Measurements from ENCODE around the gene PTPN13.

DNA sequence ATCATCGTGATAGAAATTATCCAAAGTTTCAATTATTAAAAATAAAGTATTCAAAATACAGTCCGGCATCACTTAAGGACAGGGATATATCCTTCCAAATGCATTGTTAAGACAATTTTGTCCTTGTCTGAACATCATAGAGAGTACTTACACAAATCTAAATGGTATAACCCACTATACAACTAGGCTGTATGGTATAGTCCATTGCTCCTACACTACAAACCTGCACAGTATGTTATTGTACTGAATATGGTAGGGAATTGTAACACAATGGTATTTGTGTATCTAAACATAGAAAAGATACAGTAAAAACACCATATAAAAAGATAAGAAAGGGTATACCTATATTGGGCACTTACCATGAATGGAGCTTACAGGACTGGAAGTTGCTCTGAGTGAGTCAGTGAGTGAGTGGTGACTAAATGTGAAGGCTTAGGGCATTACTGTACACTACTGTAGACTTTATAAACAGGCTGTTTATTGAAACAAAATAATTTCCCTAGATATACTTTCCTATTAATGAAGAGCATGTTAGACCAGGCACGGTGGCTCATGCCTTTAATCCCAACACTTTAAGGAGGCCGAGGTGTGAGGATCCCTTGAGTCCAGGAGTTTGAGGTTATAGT, 44.8 kb upstream of the PTPN13 start:
- TF ChIP-seq, protein P1, sequence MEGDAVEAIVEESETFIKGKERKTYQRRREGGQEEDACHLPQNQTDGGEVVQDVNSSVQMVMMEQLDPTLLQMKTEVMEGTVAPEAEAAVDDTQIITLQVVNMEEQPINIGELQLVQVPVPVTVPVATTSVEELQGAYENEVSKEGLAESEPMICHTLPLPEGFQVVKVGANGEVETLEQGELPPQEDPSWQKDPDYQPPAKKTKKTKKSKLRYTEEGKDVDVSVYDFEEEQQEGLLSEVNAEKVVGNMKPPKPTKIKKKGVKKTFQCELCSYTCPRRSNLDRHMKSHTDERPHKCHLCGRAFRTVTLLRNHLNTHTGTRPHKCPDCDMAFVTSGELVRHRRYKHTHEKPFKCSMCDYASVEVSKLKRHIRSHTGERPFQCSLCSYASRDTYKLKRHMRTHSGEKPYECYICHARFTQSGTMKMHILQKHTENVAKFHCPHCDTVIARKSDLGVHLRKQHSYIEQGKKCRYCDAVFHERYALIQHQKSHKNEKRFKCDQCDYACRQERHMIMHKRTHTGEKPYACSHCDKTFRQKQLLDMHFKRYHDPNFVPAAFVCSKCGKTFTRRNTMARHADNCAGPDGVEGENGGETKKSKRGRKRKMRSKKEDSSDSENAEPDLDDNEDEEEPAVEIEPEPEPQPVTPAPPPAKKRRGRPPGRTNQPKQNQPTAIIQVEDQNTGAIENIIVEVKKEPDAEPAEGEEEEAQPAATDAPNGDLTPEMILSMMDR (IDR thresholded peaks at IDR 0.05; ENCODE audit: low read depth, low read length, missing input control) = no peak
- TF ChIP-seq TAF1 (conservative IDR thresholded peaks at IDR 0.05) = no peak
- TF ChIP-seq FOXA1 (IDR thresholded peaks at IDR 0.05) = no peak
- no peak for TF ChIP-seq YY1 (IDR thresholded peaks at IDR 0.05)
- no peak for TF ChIP-seq ATF3 (IDR thresholded peaks at IDR 0.05)
- no peak for TF ChIP-seq EGR1 (IDR thresholded peaks at IDR 0.05; ENCODE audit: low read depth in 2 of 2)
- TF ChIP-seq, protein P2, sequence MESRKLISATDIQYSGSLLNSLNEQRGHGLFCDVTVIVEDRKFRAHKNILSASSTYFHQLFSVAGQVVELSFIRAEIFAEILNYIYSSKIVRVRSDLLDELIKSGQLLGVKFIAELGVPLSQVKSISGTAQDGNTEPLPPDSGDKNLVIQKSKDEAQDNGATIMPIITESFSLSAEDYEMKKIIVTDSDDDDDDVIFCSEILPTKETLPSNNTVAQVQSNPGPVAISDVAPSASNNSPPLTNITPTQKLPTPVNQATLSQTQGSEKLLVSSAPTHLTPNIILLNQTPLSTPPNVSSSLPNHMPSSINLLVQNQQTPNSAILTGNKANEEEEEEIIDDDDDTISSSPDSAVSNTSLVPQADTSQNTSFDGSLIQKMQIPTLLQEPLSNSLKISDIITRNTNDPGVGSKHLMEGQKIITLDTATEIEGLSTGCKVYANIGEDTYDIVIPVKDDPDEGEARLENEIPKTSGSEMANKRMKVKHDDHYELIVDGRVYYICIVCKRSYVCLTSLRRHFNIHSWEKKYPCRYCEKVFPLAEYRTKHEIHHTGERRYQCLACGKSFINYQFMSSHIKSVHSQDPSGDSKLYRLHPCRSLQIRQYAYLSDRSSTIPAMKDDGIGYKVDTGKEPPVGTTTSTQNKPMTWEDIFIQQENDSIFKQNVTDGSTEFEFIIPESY (IDR thresholded peaks at IDR 0.05) = no peak
- no peak for TF ChIP-seq REST (IDR thresholded peaks at IDR 0.05)
- TF ChIP-seq, protein P3, sequence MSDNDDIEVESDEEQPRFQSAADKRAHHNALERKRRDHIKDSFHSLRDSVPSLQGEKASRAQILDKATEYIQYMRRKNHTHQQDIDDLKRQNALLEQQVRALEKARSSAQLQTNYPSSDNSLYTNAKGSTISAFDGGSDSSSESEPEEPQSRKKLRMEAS (IDR thresholded peaks at IDR 0.05) = no peak
- no peak for TF ChIP-seq RAD21 (IDR thresholded peaks at IDR 0.05)
- TF ChIP-seq GABPA (IDR thresholded peaks at IDR 0.05 in 1 of 2, conservative IDR thresholded peaks at IDR 0.05 in 1 of 2) = no peak

Measured in liver (tissue), 3 donors.